ENCODE data around the gene LEKR1.

DNA sequence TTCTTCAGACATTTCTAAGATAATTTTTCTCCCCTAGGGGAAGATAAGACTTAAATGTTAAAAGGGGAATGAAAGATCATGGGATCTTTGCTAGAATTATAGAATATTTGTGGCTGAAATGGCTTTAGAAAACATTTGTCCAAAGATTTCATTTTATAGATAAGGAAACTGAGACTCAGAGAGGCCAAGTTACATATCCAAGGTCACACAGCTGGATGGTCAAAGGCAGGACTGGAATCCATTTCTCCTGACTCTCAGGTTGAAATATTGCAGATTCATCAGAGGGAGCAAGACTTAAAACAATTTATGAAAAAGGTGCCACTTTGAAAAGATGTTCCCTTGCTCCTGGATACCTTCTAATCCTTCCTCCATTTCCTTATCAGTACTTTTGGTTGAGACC lies 19.5 kb upstream of the LEKR1 start:
- TF ChIP-seq SP1 (IDR thresholded peaks at IDR 0.05) (no peak), FOXM1 (IDR thresholded peaks at IDR 0.05; ENCODE audit: borderline replicate concordance) (no peak), ELF4 (IDR thresholded peaks at IDR 0.05) (no peak), BHLHE40 (IDR thresholded peaks at IDR 0.05; ENCODE audit: borderline replicate concordance) (no peak), SUZ12 (IDR thresholded peaks at IDR 0.05) (no peak), HDGF (IDR thresholded peaks at IDR 0.05; ENCODE audit: borderline replicate concordance) (no peak), NFRKB (IDR thresholded peaks at IDR 0.05) (no peak), LEF1 (IDR thresholded peaks at IDR 0.05; ENCODE audit: borderline replicate concordance) (no peak), CTBP1 (IDR thresholded peaks at IDR 0.05; ENCODE audit: borderline replicate concordance) (no peak)

All from HEK293T (cell line).